Osteoblast (primary cell): ENCODE results near the gene AADACL3. TPM values are rescaled to one million over a fixed set of nuclear protein-coding genes. Genes with fewer than 3 reads are reported as not detected.

ENCODE experiments used
- DNase-seq: peaks from one replicate; pipeline ENCODE4 v3.0.0; 2011; ENCODE audit warnings: low spot score, mixed read lengths; ENCODE audit not compliant: insufficient read length; ENCODE audit errors: missing footprints
- H2AFZ ChIP-seq: 2 replicates; pipeline ENCODE4 v1.6.0; 2011; ENCODE audit warnings: mild to moderate bottlenecking, low read length
- H3K27ac ChIP-seq: 2 replicates; pipeline ENCODE4 v1.5.1; 2011; ENCODE audit warnings: mild to moderate bottlenecking, low read depth, low read length, moderate library complexity
- H3K27me3 ChIP-seq: 2 replicates; pipeline ENCODE4 v1.6.0; 2012; ENCODE audit warnings: mild to moderate bottlenecking, control low read depth, inconsistent platforms, low read length, moderate library complexity; ENCODE audit not compliant: insufficient read depth
- H3K36me3 ChIP-seq: 2 replicates; pipeline ENCODE4 v1.5.1; 2011; ENCODE audit warnings: mild to moderate bottlenecking, low read length, control low read depth, moderate library complexity; ENCODE audit not compliant: insufficient read depth
- H3K4me1 ChIP-seq: 2 replicates; pipeline ENCODE4 v1.5.1; 2011; ENCODE audit warnings: mild to moderate bottlenecking, low read length, control low read depth, moderate library complexity; ENCODE audit not compliant: insufficient read depth
- H3K4me2 ChIP-seq: 2 replicates; pipeline ENCODE4 v1.6.0; 2011; ENCODE audit warnings: mild to moderate bottlenecking, low read length; ENCODE audit not compliant: insufficient read depth
- H3K4me3 ChIP-seq: fragments of 200-600 bp; sonication (generic); 3 replicates; pipeline ENCODE4 v1.5.1; 2012; ENCODE audit warnings: mild to moderate bottlenecking, low read length, inconsistent platforms; ENCODE audit not compliant: insufficient read depth
- H3K79me2 ChIP-seq: 2 replicates; pipeline ENCODE4 v1.6.0; 2012; ENCODE audit warnings: mild to moderate bottlenecking, low read length, control low read depth, inconsistent platforms; ENCODE audit not compliant: insufficient read depth
- H3K9me3 ChIP-seq: 2 replicates; pipeline ENCODE4 v1.5.1; 2011; ENCODE audit warnings: low read depth, low read length, control low read depth
- H4K20me1 ChIP-seq: 2 replicates; pipeline ENCODE4 v1.6.0; 2012; ENCODE audit warnings: mild to moderate bottlenecking, low read length, control low read depth; ENCODE audit not compliant: insufficient read depth
- CTCF ChIP-seq: IDR thresholded peaks from 2 replicates; pipeline ENCODE4 v1.5.1; 2011; ENCODE audit warnings: mild to moderate bottlenecking, low read depth, low read length, moderate library complexity; ENCODE audit errors: extremely low read depth
- total RNA-seq: library from RNA; depleted of rRNA; stranded (reverse); fragments of >200 nt; gene quantifications from 2 replicates; pipeline ENCODE4 v1.2.3, GENCODE V29; 2012

AADACL3 gene
- total RNA-seq, 1 donor, result not detected

GRCh38 chr1:12734651-12735050 is 18.7 kb downstream of the AADACL3 start:
- no peak for TF ChIP-seq CTCF
- DNase-seq, result no peak
- Histone ChIP-seq H3K4me2 (no peak overlapping the region), H3K27me3 (no peaks in the 10 kb centered on the region), H4K20me1 (no peaks in the 10 kb centered on the region), H2AFZ (no peak overlapping the region), H3K27ac (no peak overlapping the region), H3K9me3 (no peaks in the 10 kb centered on the region), H3K4me3 (no peak overlapping the region), H3K4me1 (no peaks in the 10 kb centered on the region), H3K36me3 (no peaks in the 10 kb centered on the region), H3K79me2 (no peaks in the 10 kb centered on the region)

GRCh38 chr1:12738934-12739333 is 23.0 kb downstream of the AADACL3 start:
- H2AFZ ChIP-seq, result no peak overlapping the region
- no peak overlapping the region for H3K27ac ChIP-seq
- H3K27me3 ChIP-seq, result no peaks in the 10 kb centered on the region
- H4K20me1 ChIP-seq, result no peaks in the 10 kb centered on the region
- H3K4me2 ChIP-seq, result no peak overlapping the region
- H3K4me1 ChIP-seq, result no peaks in the 10 kb centered on the region
- H3K36me3 ChIP-seq, result no peaks in the 10 kb centered on the region
- no peaks in the 10 kb centered on the region for H3K79me2 ChIP-seq
- H3K9me3 ChIP-seq, result no peaks in the 10 kb centered on the region
- no peak for TF ChIP-seq CTCF
- no peak overlapping the region for H3K4me3 ChIP-seq
- DNase-seq, result no peak

DNA sequence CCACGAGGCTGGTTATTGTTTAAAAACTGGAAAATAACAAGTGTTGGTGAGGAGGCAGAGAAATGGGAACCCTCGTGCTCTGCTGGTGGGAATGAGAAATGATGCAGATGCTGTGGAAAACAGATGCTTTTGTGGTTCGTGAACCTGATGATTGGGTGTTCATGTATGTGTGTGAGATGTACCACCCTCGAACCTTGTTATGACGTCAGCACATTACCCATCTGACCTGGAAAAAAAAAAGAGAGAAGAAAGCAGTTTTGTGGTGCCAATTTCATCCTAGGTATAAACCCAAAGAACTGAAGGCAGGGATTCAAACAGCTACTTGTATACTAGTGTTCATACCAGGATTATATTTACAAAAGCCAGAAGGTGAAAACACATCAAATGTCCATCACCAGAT is 23.7 kb downstream of the AADACL3 start:
- no peaks in the 10 kb centered on the region for H3K36me3 ChIP-seq
- H4K20me1 ChIP-seq, result no peaks in the 10 kb centered on the region
- H2AFZ ChIP-seq, result no peak overlapping the region
- no peaks in the 10 kb centered on the region for H3K4me1 ChIP-seq
- no peak for TF ChIP-seq CTCF
- H3K4me3 ChIP-seq, result no peak overlapping the region
- H3K27ac ChIP-seq, result no peak overlapping the region
- no peaks in the 10 kb centered on the region for H3K27me3 ChIP-seq
- H3K79me2 ChIP-seq, result no peaks in the 10 kb centered on the region
- no peak overlapping the region for H3K4me2 ChIP-seq
- no peaks in the 10 kb centered on the region for H3K9me3 ChIP-seq
- DNase-seq, result no peak

- Histone ChIP-seq H3K79me2 (no peaks in the 10 kb centered on the region), H3K9me3 (no peaks in the 10 kb centered on the region), H3K4me1 (no peaks in the 10 kb centered on the region), H3K4me2 (no peak overlapping the region), H3K36me3 (no peaks in the 10 kb centered on the region), H3K27ac (no peak overlapping the region), H3K4me3 (no peak overlapping the region), H2AFZ (no peak overlapping the region), H4K20me1 (no peaks in the 10 kb centered on the region), H3K27me3 (no peaks in the 10 kb centered on the region)
- no peak for TF ChIP-seq CTCF
- no peak for DNase-seq
These were observed 26.0 kb downstream of the AADACL3 start for GRCh38 chr1:12741946-12742345.
